HEK293 (cell line): ENCODE data around the gene ZNF619.

Source experiments
- CTCF ChIA-PET: fragments of 350-600 bp; formaldehyde crosslinking; extraction: SDS; loops from one replicate; lab custom pipeline; 2021; ENCODE audit warnings: antibody characterized with exemption; lab: Yijun Ruan, JAX
- POLR2A ChIA-PET: fragments of 300-600 bp; formaldehyde crosslinking; extraction: SDS; loops from one replicate; lab custom pipeline; 2020; ENCODE audit warnings: antibody characterized with exemption, inconsistent platforms; lab: Yijun Ruan, JAX
- H3K27ac ChIP-seq: fragments of 200-500 bp; sonication (Bioruptor generic); 2 replicates; pipeline ENCODE4 v1.5.1; 2014; ENCODE audit warnings: low read depth, low read length, control low read depth, inconsistent platforms; ENCODE audit errors: extremely low read depth
- H3K36me3 ChIP-seq, 2 experiments: fragments of 200-500 bp in 1 of 2; sonication (Bioruptor generic) in 1 of 2; 1 replicate in 1 of 2; 2 replicates in 1 of 2; pipeline ENCODE4 v1.5.1; 2014 to 2017; ENCODE audit warnings: inconsistent platforms in 2 of 2, low read length in 2 of 2; ENCODE audit not compliant: control insufficient read depth in 2 of 2, insufficient read depth in 1 of 2
- H3K4me1 ChIP-seq: fragments of 200-500 bp; sonication (Bioruptor generic); 2 replicates; pipeline ENCODE4 v1.5.1; 2014; ENCODE audit warnings: mild to moderate bottlenecking, low read length, inconsistent platforms; ENCODE audit not compliant: control insufficient read depth, insufficient read depth
- H3K4me3 ChIP-seq: 2 replicates; pipeline ENCODE4 v1.5.1; 2011; ENCODE audit warnings: low read depth, mild to moderate bottlenecking, control low read depth, low read length, moderate library complexity
- H3K9me3 ChIP-seq: fragments of 200-500 bp; sonication (Bioruptor generic); 2 replicates; pipeline ENCODE4 v1.5.1; 2014; ENCODE audit warnings: low read depth, low read length, inconsistent platforms; ENCODE audit not compliant: control insufficient read depth, insufficient read depth
- GFI1B ChIP-seq: fragments of 450-650 bp; formaldehyde crosslinking; IDR thresholded peaks from 2 replicates; pipeline ENCODE4 v1.5.1; 2016; ENCODE audit warnings: missing biosample characterization, missing genetic modification characterization
- GLI2 ChIP-seq: fragments of 450-650 bp; formaldehyde crosslinking; IDR thresholded peaks from 2 replicates; pipeline ENCODE4; 2017; ENCODE audit warnings: missing biosample characterization, missing genetic modification characterization, low read depth, borderline replicate concordance
- KLF1 ChIP-seq: fragments of 450-650 bp; formaldehyde crosslinking; IDR thresholded peaks from 2 replicates; pipeline ENCODE4 v1.5.1; 2016; ENCODE audit warnings: missing biosample characterization, missing genetic modification characterization
- PATZ1 ChIP-seq: fragments of 450-650 bp; formaldehyde crosslinking; IDR thresholded peaks from 2 replicates; pipeline ENCODE4 v1.5.1; 2016; ENCODE audit warnings: missing biosample characterization, missing genetic modification characterization
- ZEB2 ChIP-seq: fragments of 450-650 bp; formaldehyde crosslinking; IDR thresholded peaks from 2 replicates; pipeline ENCODE4 v1.5.1; 2016; ENCODE audit warnings: missing biosample characterization, missing genetic modification characterization
- ZFP37 ChIP-seq: fragments of 450-650 bp; formaldehyde crosslinking; IDR thresholded peaks from 2 replicates; pipeline ENCODE4 v1.5.1; 2016; ENCODE audit warnings: missing biosample characterization, missing genetic modification characterization
- ZNF114 ChIP-seq: fragments of 450-650 bp; formaldehyde crosslinking; IDR thresholded peaks from 2 replicates; pipeline ENCODE4 v1.5.0; 2017; ENCODE audit warnings: missing biosample characterization, missing genetic modification characterization
- ZNF121 ChIP-seq: fragments of 450-650 bp; formaldehyde crosslinking; IDR thresholded peaks from 2 replicates; pipeline ENCODE4 v1.5.1; 2016; ENCODE audit warnings: missing biosample characterization, missing genetic modification characterization
- ZNF138 ChIP-seq: fragments of 450-650 bp; formaldehyde crosslinking; IDR thresholded peaks from 2 replicates; pipeline ENCODE4 v1.5.1; 2016; ENCODE audit warnings: missing biosample characterization, missing genetic modification characterization, borderline replicate concordance
- ZNF23 ChIP-seq: fragments of 450-650 bp; formaldehyde crosslinking; IDR thresholded peaks from 2 replicates; pipeline ENCODE4 v1.5.1; 2016; ENCODE audit warnings: missing biosample characterization, missing genetic modification characterization, borderline replicate concordance
- ZNF266 ChIP-seq: fragments of 450-650 bp; formaldehyde crosslinking; IDR thresholded peaks from 2 replicates; pipeline ENCODE4 v1.5.1; 2016; ENCODE audit warnings: missing biosample characterization, missing genetic modification characterization, low read depth
- ZNF335 ChIP-seq: fragments of 450-650 bp; formaldehyde crosslinking; conservative IDR thresholded peaks from 2 replicates; pipeline ENCODE4 v1.5.1; 2016; ENCODE audit warnings: missing biosample characterization, missing genetic modification characterization
- ZNF350 ChIP-seq: fragments of 450-650 bp; formaldehyde crosslinking; IDR thresholded peaks from 2 replicates; pipeline ENCODE4 v1.5.0; 2017; ENCODE audit warnings: missing biosample characterization, mild to moderate bottlenecking, missing genetic modification characterization
- ZNF518A ChIP-seq: fragments of 450-650 bp; formaldehyde crosslinking; conservative IDR thresholded peaks from 2 replicates; pipeline ENCODE4 v1.5.1; 2016; ENCODE audit warnings: low read depth, missing biosample characterization, missing genetic modification characterization
- ZNF785 ChIP-seq: fragments of 450-650 bp; formaldehyde crosslinking; IDR thresholded peaks from 2 replicates; pipeline ENCODE4 v1.5.1; 2016; ENCODE audit warnings: missing biosample characterization, missing genetic modification characterization

ZNF619 gene

GRCh38 chr3:40453933-40454332, 23.0 kb upstream of the ZNF619 start:
- H3K9me3 ChIP-seq: no peaks in the 10 kb centered on the region
- ChIA-PET POLR2A (interaction anchor here (0.5 to 1.5 kb wide), 2 partner anchors 58 to 1562 kb away, joined by 3 to 4 read pairs; no protein-coding TSS in a partner anchor), CTCF (interaction anchor here (0.6 kb wide), 1 partner anchor 1232 kb away, joined by 3 read pairs; no protein-coding TSS in a partner anchor)
- H3K4me3 ChIP-seq: no peak overlapping the region
- TF ChIP-seq ZNF518A (tag by site-specific recombination): no peak
- no peak for TF ChIP-seq ZNF350
- no peak for TF ChIP-seq ZNF266
- TF ChIP-seq ZEB2 (tag by site-specific recombination): no peak
- no peak for TF ChIP-seq ZNF138 (tag by site-specific recombination)
- TF ChIP-seq GFI1B (tag by site-specific recombination): no peak
- peak; percentile 64; the same call in 1 of the 2 replicates for TF ChIP-seq ZNF121 (tag by site-specific recombination)
- TF ChIP-seq ZNF335 (tag by site-specific recombination): peak; percentile 4; the same call in 1 of the 2 replicates
- no peak for TF ChIP-seq KLF1 (tag by site-specific recombination)
- TF ChIP-seq ZNF23 (tag by site-specific recombination): no peak
- no peak for TF ChIP-seq ZNF114 (tag by site-specific recombination)
- no peak for TF ChIP-seq PATZ1 (tag by site-specific recombination)
- H3K4me1 ChIP-seq: no peaks in the 10 kb centered on the region
- no peak overlapping the region for H3K27ac ChIP-seq
- H3K36me3 ChIP-seq: peaks cover 4 to 16% of the 10 kb centered on the region in 2 experiments; a peak in 2 of 3 replicates

DNA sequence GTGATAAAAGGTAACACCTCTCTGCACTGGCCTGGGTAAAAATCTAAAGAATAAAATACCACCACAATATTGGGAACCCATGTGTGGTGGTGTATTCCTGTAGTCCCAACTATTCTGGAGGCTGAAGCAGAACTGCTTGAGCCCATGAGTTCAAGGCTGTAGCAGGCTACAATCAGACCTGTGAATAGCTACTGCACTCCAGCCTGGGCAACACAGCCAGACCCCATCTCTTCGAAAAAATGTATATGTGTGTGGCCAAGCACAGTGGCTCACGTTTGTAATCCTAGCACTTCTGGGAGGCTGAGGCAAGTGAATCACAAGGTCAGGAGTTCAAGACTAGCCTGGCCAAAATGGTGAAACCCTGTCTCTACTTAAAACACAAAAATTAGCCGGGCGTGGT, 21.6 kb upstream of the ZNF619 start:
- ChIA-PET POLR2A (no interaction called here), CTCF (no interaction called here)
- Histone ChIP-seq H3K27ac (no peak overlapping the region), H3K4me1 (no peaks in the 10 kb centered on the region), H3K9me3 (no peaks in the 10 kb centered on the region), H3K36me3 (peaks cover 14 to 30% of the 10 kb centered on the region in 2 experiments; a peak in 2 of 3 replicates), H3K4me3 (no peak overlapping the region)
- TF ChIP-seq ZNF785 (no peak), GLI2 (tag by site-specific recombination) (no peak), ZFP37 (tag by site-specific recombination) (no peak), ZNF121 (tag by site-specific recombination) (0 out of 2 replicates have a peak, but pooled peaks have one; percentile 65)
